K562 (cell line): ENCODE data around the gene GRK1. TPM values are rescaled to one million over a fixed set of nuclear protein-coding genes. Genes with fewer than 3 reads are reported as not detected.

Experiments used
- ATAC-seq: fragments of 200-7000 bp; cut with Tn5 transposase; 3 replicates; pipeline ENCODE4 v1.9.1; 2020; ENCODE audit warnings: moderate library complexity
- BruUV-seq: library from RNA; stranded (reverse); fragments of 400-500 nt; replicated peaks from 2 replicates; lab custom pipeline; 2021; lab: Mats Ljungman, UMichigan
- CTCF ChIA-PET: fragments of 300-600 bp; formaldehyde crosslinking; extraction: SDS; loops from one replicate; lab custom pipeline; 2021; ENCODE audit warnings: low intra/inter-chr PET ratio; lab: Yijun Ruan, JAX
- POLR2A ChIA-PET: fragments of 300-600, 350-650 bp; sonication (Branson Sonifier 250); formaldehyde crosslinking; extraction: SDS; loops from one replicate; lab custom pipeline; 2021; ENCODE audit warnings: antibody characterized with exemption, inconsistent platforms; lab: Yijun Ruan, JAX
- DNase-seq, 4 experiments: peaks; one replicate each; pipeline versions ENCODE4 v3.0.0 to v3.0.0-alpha.2; 2011 to 2018; ENCODE audit warnings: low spot score in 3 of 4, mixed read lengths in 3 of 4; ENCODE audit errors: extremely low read depth in 1 of 4
- FAIRE-seq: peaks from 2 replicates; lab custom pipeline; 2011; peaks lifted over from hg19 to GRCh38; lab: Jason Lieb, UNC
- H2AFZ ChIP-seq: 2 replicates; pipeline ENCODE4 v1.6.0; 2011; ENCODE audit warnings: low read depth, low read length, control low read depth, inconsistent platforms
- H3K27ac ChIP-seq: fragments of 200-600 bp; 3 replicates; pipeline ENCODE4 v1.8.0; 2011; ENCODE audit warnings: low read depth, mild to moderate bottlenecking, control low read depth, inconsistent platforms, low read length, moderate library complexity, mixed read lengths; ENCODE audit errors: extremely low read depth
- H3K27me3 ChIP-seq, 2 experiments: fragments of 300-600 bp in 1 of 2; 2 replicates in 1 of 2; 3 replicates in 1 of 2; pipeline versions ENCODE4 v1.6.0 to v1.8.0; 2011; ENCODE audit warnings: inconsistent platforms in 2 of 2, low read length in 2 of 2, mild to moderate bottlenecking in 1 of 2, mixed read lengths in 1 of 2, moderate library complexity in 1 of 2; ENCODE audit not compliant: control insufficient read depth in 2 of 2, insufficient read depth in 2 of 2
- H3K36me3 ChIP-seq: fragments of 300-600 bp; 3 replicates; pipeline ENCODE4 v1.8.0; 2011; ENCODE audit warnings: mild to moderate bottlenecking, low read length, inconsistent platforms; ENCODE audit not compliant: control insufficient read depth, insufficient read depth
- H3K4me1 ChIP-seq, 2 experiments: fragments of 200-600 bp in 1 of 2; replicated peaks in 1 of 2; 2 replicates in 1 of 2; 3 replicates in 1 of 2; pipeline versions ENCODE4 v1.5.1 to v1.8.0; 2011; ENCODE audit warnings: inconsistent platforms in 2 of 2, low read length in 2 of 2, mild to moderate bottlenecking in 1 of 2, mixed read lengths in 1 of 2, moderate library complexity in 1 of 2; ENCODE audit not compliant: control insufficient read depth in 2 of 2, insufficient read depth in 2 of 2
- H3K4me2 ChIP-seq: 2 replicates; pipeline ENCODE4 v1.6.1; 2011; ENCODE audit warnings: low read length, control low read depth, inconsistent platforms, mixed read lengths; ENCODE audit not compliant: insufficient read depth
- H3K4me3 ChIP-seq: fragments of 200-600 bp; sonication (generic), shearing (Covaris generic); 2 replicates; pipeline ENCODE4 v1.5.1; 2016; ENCODE audit warnings: control low read depth, inconsistent platforms
- H3K79me2 ChIP-seq: fragments of 200-600 bp; 3 replicates; pipeline ENCODE4 v1.8.0; 2011; ENCODE audit warnings: low read length, inconsistent platforms; ENCODE audit not compliant: control insufficient read depth, insufficient read depth
- H3K9ac ChIP-seq, 2 experiments: 2 replicates each; pipeline versions ENCODE4 v1.6.0 to v1.6.1; 2011; ENCODE audit warnings: low read depth in 2 of 2, low read length in 2 of 2, control low read depth in 1 of 2, inconsistent platforms in 1 of 2, mild to moderate bottlenecking in 1 of 2, mixed read lengths in 1 of 2; ENCODE audit not compliant: insufficient read depth in 1 of 2
- H3K9me1 ChIP-seq: one replicate; pipeline ENCODE4 v1.6.0; 2011; ENCODE audit warnings: inconsistent platforms, mild to moderate bottlenecking, low read length, moderate library complexity; ENCODE audit not compliant: control insufficient read depth, insufficient read depth
- H3K9me3 ChIP-seq: replicated peaks from 2 replicates; pipeline ENCODE4 v1.5.1; 2011; ENCODE audit warnings: low read depth, low read length, inconsistent platforms; ENCODE audit not compliant: control insufficient read depth, insufficient read depth
- H4K20me1 ChIP-seq: replicated peaks from 2 replicates; pipeline ENCODE4 v1.6.1; 2011; ENCODE audit warnings: low read length, inconsistent platforms, mixed read lengths; ENCODE audit not compliant: control insufficient read depth, insufficient read depth
- E2F8 ChIP-seq: fragments of 450-650 bp; IDR thresholded peaks from 2 replicates; pipeline ENCODE4 v1.7.1; 2018; ENCODE audit warnings: mild to moderate bottlenecking, low read depth; ENCODE audit not compliant: partially characterized antibody
- POLR2G ChIP-seq: fragments of 200-400 bp; formaldehyde crosslinking; IDR thresholded peaks from 2 replicates; pipeline ENCODE4 v1.6.1; 2017; ENCODE audit warnings: low read depth, mild to moderate bottlenecking, antibody characterized with exemption, low read length, moderate library complexity
- WGBS: fragments of 100-300 bp; shearing (Covaris generic); methylation state at CpG from one replicate; pipeline ENCODE4 v1.1.6; 2016; ENCODE audit warnings: low coverage, mixed read lengths; ENCODE audit not compliant: insufficient coverage; ENCODE audit errors: missing lambda C conversion rate; 5-methylcytosine and 5-hydroxymethylcytosine counted together
- in situ Hi-C: fragments of 300-500 bp; cut with MboI; formaldehyde crosslinking; loops from 4 replicates; pipeline ENCODE4 v1.15.0; 2018; ENCODE audit warnings: inconsistent platforms, mixed read lengths
- intact Hi-C: fragments of 100-400 bp; cut with micrococcal nuclease; formaldehyde crosslinking; loops from 2 replicates; pipeline ENCODE4 v1.14.2; 2022
- polyA plus RNA-seq, 8 experiments: library from polyadenylated mRNA; depleted of rRNA in 4 of 8; stranded (reverse) in 5 of 8; unstranded in 3 of 8; fragments of >200 nt; fragmentation: Nextera tagmentation in 2 of 8; fragmentation: Illumina TruSeq in 1 of 8; extraction: Ambion mirVana in 2 of 8; extraction: Trizol in 1 of 8; gene quantifications; 2 replicates each; pipeline versions ENCODE4 v1.2.1 to v1.2.3, GENCODE V29; 2011 to 2014; ENCODE audit warnings: inconsistent platforms in 1 of 8, missing spikeins in 1 of 8
- total RNA-seq, 7 experiments: library from RNA; depleted of rRNA in 6 of 7; stranded (reverse); fragments of >200 nt in 6 of 7; fragmentation: Illumina TruSeq in 2 of 7; extraction: Trizol in 2 of 7; gene quantifications; 2 replicates each; pipeline versions ENCODE4 v1.2.1 to v1.2.3, GENCODE V29; 2011 to 2021; ENCODE audit warnings: low replicate concordance in 1 of 7

Gene GRK1
- total and polyA plus RNA-seq, 9 of the 15 experiments (the other 6 are each of a cell fraction or from before 2014, with no cell fraction given), result 0.09 TPM; not detected in 8

GRCh38 chr13:113631341-113632095, 35.5 kb upstream of the GRK1 start:
- TF ChIP-seq POLR2G, result peak; percentile 22; the same call in 1 of the 2 replicates
- no peak for TF ChIP-seq E2F8
- no TSS peak for BruUV-seq

More at GRCh38 chr13:113631341-113632095, 35.5 kb upstream of the GRK1 start:
- intact Hi-C loops, result no loop called here
- no peaks in the 10 kb centered on the region for H3K27me3 ChIP-seq
- FAIRE-seq, result no peak
- no peak overlapping the region for H3K27ac ChIP-seq
- no peak overlapping the region for H3K4me3 ChIP-seq
- ChIA-PET CTCF (no interaction called here), POLR2A (interaction anchor here (0.6 kb wide), 2 partner anchors 8 to 17 kb away, joined by 3 read pairs; no protein-coding TSS in a partner anchor)
- no peaks in the 10 kb centered on the region for H3K9me3 ChIP-seq
- ATAC-seq, result no peak
- H3K36me3 ChIP-seq, result peaks cover 95% of the 10 kb centered on the region; the same call in 2 of the 3 replicates
- peaks cover 36% of the 10 kb centered on the region for H3K79me2 ChIP-seq
- no peaks in the 10 kb centered on the region for H4K20me1 ChIP-seq
- no peak overlapping the region for H2AFZ ChIP-seq
- WGBS, result 95% methylated on average over 18 of the region's 42 CpGs
- DNase-seq, result no peak
- H3K9me1 ChIP-seq, result no peaks in the 10 kb centered on the region
- no peaks in the 10 kb centered on the region for H3K4me1 ChIP-seq
- no peak overlapping the region for H3K9ac ChIP-seq
- no peak overlapping the region for H3K4me2 ChIP-seq
- in situ Hi-C loops, result no loop called here
